Aorta (tissue), 5 donors: Measurements from ENCODE around the gene PACRG. TPM values are rescaled to one million over a fixed set of nuclear protein-coding genes. Genes with fewer than 3 reads are reported as not detected.

Experiments
- ATAC-seq: fragments of 200-7000 bp; cut with Tn5 transposase; one replicate; pipeline ENCODE4 v1.9.1; 2022; ENCODE audit warnings: moderate library complexity; ENCODE audit not compliant: low FRiP score
- DNase-seq, 2 donors: peaks; one replicate each; pipeline ENCODE4 v3.0.0-alpha.2; 2020
- H3K27ac ChIP-seq, 2 donors: one replicate each; pipeline ENCODE4 v1.5.1; 2013; ENCODE audit warnings: low read length in 2 of 2, mild to moderate bottlenecking in 2 of 2, moderate library complexity in 2 of 2, control low read depth in 1 of 2, inconsistent platforms in 1 of 2, low read depth in 1 of 2
- H3K27me3 ChIP-seq, 2 donors: one replicate each; pipeline ENCODE4 v1.6.1; 2013; ENCODE audit warnings: control low read depth in 1 of 2, low read length in 1 of 2, mild to moderate bottlenecking in 1 of 2, moderate library complexity in 1 of 2; ENCODE audit not compliant: insufficient read depth in 2 of 2, control insufficient read depth in 1 of 2
- H3K36me3 ChIP-seq, 2 donors: one replicate each; pipeline ENCODE4 v1.6.1; 2013; ENCODE audit warnings: control low read depth in 1 of 2, low read length in 1 of 2, mild to moderate bottlenecking in 1 of 2; ENCODE audit not compliant: insufficient read depth in 2 of 2, control insufficient read depth in 1 of 2
- H3K4me1 ChIP-seq, 2 donors: one replicate each; pipeline ENCODE4 v1.6.1; 2013; ENCODE audit warnings: low read length in 2 of 2, control low read depth in 1 of 2, mild to moderate bottlenecking in 1 of 2, moderate library complexity in 1 of 2; ENCODE audit not compliant: insufficient read depth in 2 of 2, control insufficient read depth in 1 of 2
- H3K4me3 ChIP-seq, 2 donors: one replicate each; pipeline ENCODE4 v1.5.1; 2013; ENCODE audit warnings: low read length in 2 of 2, control low read depth in 1 of 2, mild to moderate bottlenecking in 1 of 2
- H3K9me3 ChIP-seq: one replicate; pipeline ENCODE4 v1.6.1; 2013; ENCODE audit warnings: mild to moderate bottlenecking, low read length; ENCODE audit not compliant: control insufficient read depth
- WGBS, 2 donors: extraction: QIAGEN DNeasy Blood & Tissue Kit; methylation state at CpG; one replicate each; pipeline ENCODE4 v1.1.7; 2013; 5-methylcytosine and 5-hydroxymethylcytosine counted together
- intact Hi-C, 2 donors: fragments of 100-400 bp; cut with DNase I; formaldehyde crosslinking; loops; one replicate each; pipeline versions ENCODE4 v1.14.2 to v1.15.0; 2022
- polyA plus RNA-seq, 2 donors: library from polyadenylated mRNA; stranded (reverse); fragments of 200-250 nt; gene quantifications; one replicate each; pipeline ENCODE4 v1.2.3, GENCODE V29; 2013
- total RNA-seq, 2 donors: library from RNA; stranded (reverse); fragmentation: NEBNext Ultra II Directional; extraction: Animal tissue kit (Norgen Biotek cat#: 25700); gene quantifications; one replicate each; pipeline ENCODE4 v1.2.1, GENCODE V29; 2021
- donor health status: healthy with polysubstance abuse.
- donor health status: Bipolar disorder and iron deficiency.
- donor health status: DM: no; HTN: no; CAD: no.
- donor health status: DM: no; HTN: no; CAD: no.
- donor health status: DM: yes; HTN: yes; CAD: no.

The PACRG gene
- total and polyA plus RNA-seq, 4 donors = 0.26 to 2.7 (median 0.54) TPM; not detected in 1

GRCh38 chr6:163053667-163054344, 326.0 kb downstream of the PACRG start:
- intact Hi-C loops = no loop called here

GRCh38 chr6:163054641-163055040, 326.9 kb downstream of the PACRG start:
- 87 to 96% methylated on average over 5 of the region's 5 CpGs for WGBS, 2 donors
- no peaks in the 10 kb centered on the region for H3K27me3 ChIP-seq
- DNase-seq (no peak), ATAC-seq (no peak)
- peaks cover 6% of the 10 kb centered on the region for H3K9me3 ChIP-seq
- H3K4me3 ChIP-seq = no peak overlapping the region
- intact Hi-C loops = loop anchor here in 1 of 2 donors (1.0 kb wide), 1 partner anchor 23 kb away; no protein-coding TSS in a partner anchor
- no peaks in the 10 kb centered on the region for H3K4me1 ChIP-seq
- H3K36me3 ChIP-seq = no peaks in the 10 kb centered on the region
- no peak overlapping the region for H3K27ac ChIP-seq

More at GRCh38 chr6:163053667-163054344, 326.0 kb downstream of the PACRG start:
- DNase-seq (no peak), ATAC-seq (no peak)
- Histone ChIP-seq H3K27me3 (no peaks in the 10 kb centered on the region), H3K4me1 (no peaks in the 10 kb centered on the region), H3K36me3 (no peaks in the 10 kb centered on the region), H3K4me3 (no peak overlapping the region), H3K9me3 (peaks cover 6% of the 10 kb centered on the region), H3K27ac (no peak overlapping the region)
- WGBS, 2 donors = 90% methylated on average over 11 of the region's 11 CpGs

- DNase-seq (no peak), ATAC-seq (no peak)
- Histone ChIP-seq H3K36me3 (no peaks in the 10 kb centered on the region), H3K4me1 (no peaks in the 10 kb centered on the region), H3K9me3 (peaks cover 5% of the 10 kb centered on the region), H3K27me3 (no peaks in the 10 kb centered on the region), H3K27ac (no peak overlapping the region), H3K4me3 (no peak overlapping the region)
- intact Hi-C loops = no loop called here
- 83 to 90% methylated on average over 2 of the region's 2 CpGs for WGBS, 2 donors
Observed at GRCh38 chr6:163057260-163057659, 329.5 kb downstream of the PACRG start.

- 86 to 92% methylated on average over 2 of the region's 2 CpGs for WGBS, 2 donors
- intact Hi-C loops = no loop called here
- Histone ChIP-seq H3K4me1 (no peaks in the 10 kb centered on the region), H3K36me3 (no peaks in the 10 kb centered on the region), H3K4me3 (no peak overlapping the region), H3K27ac (no peak overlapping the region), H3K9me3 (peaks cover 2% of the 10 kb centered on the region), H3K27me3 (no peaks in the 10 kb centered on the region)
- no peak for DNase-seq
- no peak for ATAC-seq
Observed at GRCh38 chr6:163062790-163063189, 335.0 kb downstream of the PACRG start.

- Histone ChIP-seq H3K4me3 (no peak overlapping the region), H3K36me3 (no peaks in the 10 kb centered on the region), H3K9me3 (no peaks in the 10 kb centered on the region), H3K27ac (no peak overlapping the region), H3K4me1 (no peaks in the 10 kb centered on the region), H3K27me3 (no peaks in the 10 kb centered on the region)
- no peak for ATAC-seq
- intact Hi-C loops = no loop called here
- DNase-seq = no peak
- WGBS, 2 donors = 75 to 85% methylated on average over 6 of the region's 6 CpGs
Observed at GRCh38 chr6:163063561-163063960, 335.8 kb downstream of the PACRG start.

GRCh38 chr6:163064397-163064796, 336.6 kb downstream of the PACRG start:
- Histone ChIP-seq H3K27me3 (no peaks in the 10 kb centered on the region), H3K4me1 (no peaks in the 10 kb centered on the region), H3K4me3 (no peak overlapping the region), H3K27ac (no peak overlapping the region), H3K36me3 (no peaks in the 10 kb centered on the region), H3K9me3 (no peaks in the 10 kb centered on the region)
- intact Hi-C loops = no loop called here
- DNase-seq = no peak
- ATAC-seq = no peak
- 75 to 83% methylated on average over 5 of the region's 5 CpGs for WGBS, 2 donors

- ATAC-seq = no peak
- no peaks in the 10 kb centered on the region for H3K9me3 ChIP-seq
- H3K4me1 ChIP-seq = no peaks in the 10 kb centered on the region
Observed at GRCh38 chr6:163066200-163066599, 338.4 kb downstream of the PACRG start.

GRCh38 chr6:163077134-163077533, 349.4 kb downstream of the PACRG start:
- peaks cover 1% of the 10 kb centered on the region for H3K9me3 ChIP-seq
- intact Hi-C loops = no loop called here
- no peak overlapping the region for H3K27ac ChIP-seq
- WGBS, 2 donors = 78 to 81% methylated on average over 8 of the region's 8 CpGs
- no peaks in the 10 kb centered on the region for H3K4me1 ChIP-seq
- H3K27me3 ChIP-seq = no peaks in the 10 kb centered on the region
- no peak for ATAC-seq
- no peak overlapping the region for H3K4me3 ChIP-seq
- DNase-seq = no peak
- H3K36me3 ChIP-seq = no peaks in the 10 kb centered on the region

More at GRCh38 chr6:163066200-163066599, 338.4 kb downstream of the PACRG start:
- H3K36me3 ChIP-seq = no peaks in the 10 kb centered on the region
- intact Hi-C loops = no loop called here
- no peaks in the 10 kb centered on the region for H3K27me3 ChIP-seq
- H3K4me3 ChIP-seq = no peak overlapping the region
- WGBS, 2 donors = 79 to 81% methylated on average over 3 of the region's 3 CpGs
- H3K27ac ChIP-seq = no peak overlapping the region
- no peak for DNase-seq

GRCh38 chr6:163078712-163079111, 350.9 kb downstream of the PACRG start:
- Histone ChIP-seq H3K36me3 (no peaks in the 10 kb centered on the region), H3K27me3 (no peaks in the 10 kb centered on the region), H3K27ac (no peak overlapping the region), H3K9me3 (peaks cover 1% of the 10 kb centered on the region), H3K4me3 (no peak overlapping the region), H3K4me1 (no peaks in the 10 kb centered on the region)
- WGBS, 2 donors = 91 to 95% methylated on average over 7 of the region's 7 CpGs
- intact Hi-C loops = no loop called here
- no peak for DNase-seq
- no peak for ATAC-seq
